Mucosa of descending colon (tissue), 3 donors: ENCODE data around the gene CCDC88B. TPM values are rescaled to one million over a fixed set of nuclear protein-coding genes. Genes with fewer than 3 reads are reported as not detected.

Experiments
- ATAC-seq: fragments of 200-7000 bp; cut with Tn5 transposase; one replicate; pipeline ENCODE4 v1.9.1; 2020; ENCODE audit warnings: mild to moderate bottlenecking, moderate library complexity
- DNase-seq, 3 donors: peaks; one replicate each; pipeline ENCODE4 v3.0.0-alpha.2; 2020
- H3K36me3 ChIP-seq: fragments of 200-600 bp; one replicate; pipeline ENCODE4 v1.8.0; 2021; ENCODE audit warnings: low read depth, mild to moderate bottlenecking
- H3K4me1 ChIP-seq: fragments of 200-600 bp; one replicate; pipeline ENCODE4 v1.8.0; 2021; ENCODE audit warnings: low read depth, mild to moderate bottlenecking
- H3K4me3 ChIP-seq: fragments of 200-600 bp; one replicate; pipeline ENCODE4 v1.8.0; 2021; ENCODE audit warnings: mild to moderate bottlenecking
- H3K9me3 ChIP-seq: fragments of 200-600 bp; one replicate; pipeline ENCODE4 v1.8.0; 2021; ENCODE audit warnings: mild to moderate bottlenecking
- CTCF ChIP-seq: fragments of 200-600 bp; IDR thresholded peaks from one replicate; pipeline ENCODE4 v1.8.0; 2022; ENCODE audit warnings: antibody characterized with exemption, mild to moderate bottlenecking
- intact Hi-C, 2 donors: fragments of 100-400 bp; cut with DNase I in 1 of 2; cut with micrococcal nuclease in 1 of 2; formaldehyde crosslinking; loops; one replicate each; pipeline versions ENCODE4 v1.11.0 to v1.11.1; 2022; cut with DNase I, micrococcal nuclease
- total RNA-seq, 3 donors: library from RNA; stranded (reverse); fragmentation: NEBNext Ultra II Directional in 2 of 3; extraction: Animal tissue kit (Norgen Biotek cat#: 25700) in 2 of 3; gene quantifications; one replicate each; pipeline versions ENCODE4 v1.2.1 to v1.2.4, GENCODE V29; 2021 to 2023
- donor health status: DM: no; HTN: no; CAD: no; lungs with moderate emphysema.
- donor health status: DM: no; HTN: no; CAD: no.
- donor health status: DM: no; HTN: yes; CAD: no.

Gene CCDC88B
- total RNA-seq, 3 donors from 2014 or later, result 13.4 to 32.5 (median 28.8) TPM

GRCh38 chr11:64331569-64332371 lies 8.2 kb upstream of the CCDC88B start:
- Histone ChIP-seq H3K4me3 (no peak overlapping the region), H3K9me3 (no peaks in the 10 kb centered on the region)

GRCh38 chr11:64333556-64333955 lies 6.4 kb upstream of the CCDC88B start:
- DNase-seq (no peak), ATAC-seq (no peak)
- TF ChIP-seq CTCF, result no peak
- Histone ChIP-seq H3K9me3 (no peaks in the 10 kb centered on the region), H3K36me3 (no peaks in the 10 kb centered on the region), H3K4me1 (peaks cover 29% of the 10 kb centered on the region), H3K4me3 (no peak overlapping the region)
- intact Hi-C loops, result no loop called here

More at GRCh38 chr11:64331569-64332371, 8.2 kb upstream of the CCDC88B start:
- ATAC-seq (peak; percentile 70), DNase-seq (peak; percentile 91 to 96 (median 93))
- Histone ChIP-seq H3K4me1 (peaks cover 30% of the 10 kb centered on the region), H3K36me3 (no peaks in the 10 kb centered on the region)
- intact Hi-C loops, result no loop called here
- peak; percentile 57 for TF ChIP-seq CTCF

GRCh38 chr11:64334764-64335735 lies 5.0 kb upstream of the CCDC88B start:
- DNase-seq (peak; percentile 61 to 86 (median 70)), ATAC-seq (peak; percentile 81)
- no peaks in the 10 kb centered on the region for H3K36me3 ChIP-seq
- peaks cover 17% of the 10 kb centered on the region for H3K4me1 ChIP-seq
- H3K4me3 ChIP-seq, result no peak overlapping the region
- H3K9me3 ChIP-seq, result no peaks in the 10 kb centered on the region
- TF ChIP-seq CTCF, result no peak
- intact Hi-C loops, result no loop called here

GRCh38 chr11:64337538-64338249 lies 2.3 kb upstream of the CCDC88B start:
- no peaks in the 10 kb centered on the region for H3K36me3 ChIP-seq
- H3K4me3 ChIP-seq, result no peak overlapping the region
- DNase-seq (no peak), ATAC-seq (no peak)
- intact Hi-C loops, result no loop called here
- no peaks in the 10 kb centered on the region for H3K9me3 ChIP-seq
- TF ChIP-seq CTCF, result no peak
- peaks cover 7% of the 10 kb centered on the region for H3K4me1 ChIP-seq

GRCh38 chr11:64338716-64339115 lies 1.3 kb upstream of the CCDC88B start:
- intact Hi-C loops, result no loop called here
- Histone ChIP-seq H3K36me3 (no peaks in the 10 kb centered on the region), H3K4me3 (no peak overlapping the region), H3K9me3 (no peaks in the 10 kb centered on the region), H3K4me1 (peaks cover 12% of the 10 kb centered on the region)
- TF ChIP-seq CTCF, result no peak
- DNase-seq, result no peak
- no peak for ATAC-seq
